NCI-H748 (cell line): Measurements from ENCODE around the gene PROM2.
"Not testable (repeated sequence)": the region's sequence is repeated elsewhere in the genome, so short reads cannot be mapped to it uniquely, and the experiment has no call there.

Experiments used
- DNase-seq: peaks from one replicate; lab custom pipeline; 2025; ENCODE audit not compliant: unreplicated experiment; lab: John Stamatoyannopoulos, UW

Gene PROM2

DNA sequence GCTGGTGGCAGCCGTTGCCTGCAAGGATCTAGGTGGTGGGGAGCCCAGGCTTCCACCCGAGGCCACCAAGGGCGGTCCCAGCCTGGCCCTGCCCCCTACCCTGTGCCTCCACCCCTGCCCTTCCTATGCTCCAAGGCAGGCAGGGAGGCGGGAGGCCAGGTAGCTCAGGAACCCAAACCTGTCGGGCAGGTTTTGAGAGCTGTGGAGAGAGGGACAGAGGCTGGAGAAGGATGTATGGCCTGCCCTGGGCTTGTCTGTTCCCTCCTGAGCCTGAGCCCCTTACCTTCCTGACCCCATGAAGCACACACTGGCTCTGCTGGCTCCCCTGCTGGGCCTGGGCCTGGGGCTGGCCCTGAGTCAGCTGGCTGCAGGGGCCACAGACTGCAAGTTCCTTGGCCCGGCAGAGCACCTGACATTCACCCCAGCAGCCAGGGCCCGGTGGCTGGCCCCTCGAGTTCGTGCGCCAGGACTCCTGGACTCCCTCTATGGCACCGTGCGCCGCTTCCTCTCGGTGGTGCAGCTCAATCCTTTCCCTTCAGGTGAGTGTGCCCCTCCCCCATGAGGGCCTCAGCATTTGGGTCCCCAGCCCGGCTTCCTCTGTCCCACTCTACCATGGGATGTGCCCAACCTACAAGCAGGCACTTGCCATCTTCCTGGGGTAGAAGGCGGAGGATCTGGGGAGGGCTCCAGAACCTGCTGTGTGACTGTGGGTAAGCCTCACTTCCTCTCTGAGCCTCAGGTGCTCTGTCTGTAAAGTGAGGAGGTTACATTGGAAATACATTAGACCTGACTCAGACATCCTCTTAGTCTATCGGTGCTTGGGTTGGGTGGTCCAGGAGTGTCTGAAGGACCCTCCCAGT is at the start of gene PROM2:
Gene PROM2 (plus strand): TSS at position 159 of the 860 bp plus-strand sequence. CDS start 137 bp downstream, at position 296.
- peak; percentile 39 for DNase-seq

- DNase-seq = no peak
Observed at GRCh38 chr2:95225658-95226057, 48.6 kb upstream of the PROM2 start.

- DNase-seq = peak; percentile 65
Observed at GRCh38 chr2:95231723-95232122, 42.5 kb upstream of the PROM2 start.

DNA sequence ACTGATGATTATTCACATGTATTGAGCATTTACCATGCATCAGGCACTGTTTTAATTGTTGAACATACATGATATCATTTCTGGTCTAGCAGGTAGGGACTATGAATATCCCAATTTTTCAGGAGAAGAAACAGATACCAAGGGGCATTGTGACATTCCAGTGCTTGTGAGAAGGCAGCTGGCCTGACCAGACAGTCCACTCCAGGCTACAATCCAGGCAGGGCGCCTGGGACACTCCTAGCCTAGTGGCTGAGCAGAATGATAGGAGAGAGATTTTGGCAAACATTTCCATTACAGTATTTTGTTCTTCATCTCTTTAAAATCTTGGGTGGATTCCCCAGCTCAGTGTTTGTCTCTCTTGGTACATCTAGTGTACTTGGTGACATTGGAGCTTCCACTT is 42.0 kb upstream of the PROM2 start:
- DNase-seq = no peak

DNA sequence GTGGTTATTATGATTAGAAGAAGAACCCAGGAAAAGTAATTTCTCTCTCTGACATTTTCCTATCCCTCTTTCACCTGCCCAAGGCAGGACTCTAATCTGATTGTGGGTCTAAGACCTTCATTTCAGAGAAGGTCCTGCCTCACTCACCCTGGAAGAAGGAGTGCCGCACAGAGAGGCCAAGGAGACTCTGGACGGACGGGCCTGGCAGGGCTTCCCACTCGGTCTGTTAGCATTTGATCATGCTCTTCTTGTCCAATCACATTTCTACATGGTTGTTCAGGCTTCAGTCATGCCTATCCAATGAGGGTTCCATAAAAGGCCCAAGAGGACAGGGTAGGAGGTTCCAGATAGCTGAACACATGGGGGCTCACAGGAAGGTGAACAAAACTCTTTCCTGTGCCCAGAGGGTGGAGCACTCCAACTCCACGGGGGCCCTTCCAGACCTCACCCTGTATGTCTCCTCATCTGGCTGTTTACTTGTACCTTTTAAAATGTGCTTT is 39.9 kb upstream of the PROM2 start:
- no peak for DNase-seq

GRCh38 chr2:95234816-95235215 is 39.4 kb upstream of the PROM2 start:
- DNase-seq = no peak

- no peak for DNase-seq
Observed at GRCh38 chr2:95238131-95238530, 36.1 kb upstream of the PROM2 start.

GRCh38 chr2:95240091-95240490 is 34.2 kb upstream of the PROM2 start:
- DNase-seq = no peak

- no peak for DNase-seq
Observed at GRCh38 chr2:95240556-95240955, 33.7 kb upstream of the PROM2 start.

DNA sequence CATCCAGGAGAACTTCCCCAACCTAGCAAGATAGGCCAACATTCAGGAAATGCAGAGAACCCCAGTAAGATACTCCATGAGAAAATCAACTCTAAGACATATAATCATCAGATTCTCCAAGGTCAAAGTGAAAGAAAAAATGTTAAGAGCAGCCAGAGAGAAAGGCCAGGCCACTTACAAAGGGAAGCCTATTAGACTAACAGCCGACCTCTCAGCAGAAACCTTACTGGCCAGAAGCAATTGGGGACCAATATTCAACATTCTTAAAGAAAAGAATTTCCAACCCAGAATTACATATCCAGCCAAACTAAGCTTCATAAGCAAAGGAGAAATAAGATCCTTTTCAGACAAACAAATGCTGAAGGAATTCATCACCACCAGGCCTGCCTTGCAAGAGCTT is 32.2 kb upstream of the PROM2 start:
- not testable (repeated sequence) for DNase-seq

GRCh38 chr2:95258271-95258670 is 16.0 kb upstream of the PROM2 start:
- DNase-seq = no peak

GRCh38 chr2:95260028-95261023 is 13.9 kb upstream of the PROM2 start:
- peak; percentile 1 for DNase-seq

DNA sequence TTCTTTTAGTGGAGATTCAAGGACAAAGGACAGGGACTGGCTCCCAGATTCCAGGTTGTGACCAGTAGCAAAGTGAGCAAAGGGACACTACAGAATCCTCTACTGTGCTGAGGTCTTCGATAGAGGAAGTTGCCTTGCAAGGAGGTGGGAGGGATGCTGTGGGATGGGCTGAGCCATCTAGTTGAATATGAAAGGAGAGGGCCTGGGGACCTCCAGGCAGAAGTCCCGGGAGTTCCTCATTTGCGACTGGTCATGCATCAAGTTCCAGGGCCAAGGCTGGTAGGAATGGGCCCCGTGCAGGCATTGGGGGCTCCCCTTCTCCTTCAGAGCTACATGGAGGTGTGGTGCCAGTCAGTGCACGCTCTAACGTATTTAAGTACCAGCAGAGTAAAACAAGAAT is 12.6 kb upstream of the PROM2 start:
- DNase-seq = no peak

DNA sequence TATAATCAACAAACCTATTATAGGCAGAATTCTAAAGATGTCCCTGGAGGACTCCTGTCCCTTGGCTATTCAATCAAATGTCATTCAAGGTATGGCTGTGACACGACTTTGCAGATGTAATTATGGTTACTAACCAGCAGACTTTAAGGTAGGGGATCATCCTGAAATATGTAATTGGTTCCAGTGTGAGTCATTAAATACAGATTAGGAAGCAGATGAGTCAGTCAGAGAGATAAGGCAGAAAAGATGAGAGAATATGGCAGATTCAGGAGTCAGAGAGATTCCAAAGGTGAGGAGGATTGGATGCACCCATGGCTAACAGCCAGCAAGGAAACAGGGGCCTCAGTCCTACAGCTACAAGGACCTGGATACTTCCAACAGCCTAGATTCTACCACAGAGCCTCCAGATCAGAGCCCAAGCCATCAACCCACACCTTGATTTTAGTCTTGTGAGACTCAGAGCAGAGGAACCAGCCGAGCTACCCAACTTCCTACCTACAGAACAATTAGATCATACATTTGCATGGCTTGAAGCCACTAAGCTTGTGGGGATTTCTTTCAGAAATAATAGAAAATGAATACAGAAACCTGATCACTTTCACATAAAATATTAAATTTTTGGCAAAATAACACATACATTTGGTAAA is 11.2 kb upstream of the PROM2 start:
- no peak for DNase-seq

- no peak for DNase-seq
Observed at GRCh38 chr2:95264624-95265023, 9.6 kb upstream of the PROM2 start.

DNA sequence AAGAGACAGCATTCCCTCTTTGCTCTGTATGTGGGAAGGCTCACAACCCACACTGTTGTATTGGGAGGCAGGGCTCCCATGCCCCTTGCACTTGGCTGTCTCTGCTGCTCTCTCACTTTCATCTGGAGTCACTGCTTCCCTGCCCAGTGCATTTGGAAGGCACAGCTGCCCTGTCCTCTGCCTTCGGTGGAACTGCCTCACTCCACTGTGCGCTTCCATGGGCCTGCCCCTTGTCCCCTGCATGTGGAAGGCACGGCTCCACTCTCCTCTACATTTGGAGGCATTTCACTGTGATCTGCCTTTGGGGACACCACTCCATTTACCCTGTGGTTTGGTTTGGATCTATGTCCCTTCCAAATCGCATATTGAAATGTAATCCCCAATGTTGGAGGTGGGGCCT is 9.1 kb upstream of the PROM2 start:
- no peak for DNase-seq

- no peak for DNase-seq
Observed at GRCh38 chr2:95266781-95267430, 7.3 kb upstream of the PROM2 start.

- no peak for DNase-seq
Observed at GRCh38 chr2:95267458-95268210, 6.6 kb upstream of the PROM2 start.

DNA sequence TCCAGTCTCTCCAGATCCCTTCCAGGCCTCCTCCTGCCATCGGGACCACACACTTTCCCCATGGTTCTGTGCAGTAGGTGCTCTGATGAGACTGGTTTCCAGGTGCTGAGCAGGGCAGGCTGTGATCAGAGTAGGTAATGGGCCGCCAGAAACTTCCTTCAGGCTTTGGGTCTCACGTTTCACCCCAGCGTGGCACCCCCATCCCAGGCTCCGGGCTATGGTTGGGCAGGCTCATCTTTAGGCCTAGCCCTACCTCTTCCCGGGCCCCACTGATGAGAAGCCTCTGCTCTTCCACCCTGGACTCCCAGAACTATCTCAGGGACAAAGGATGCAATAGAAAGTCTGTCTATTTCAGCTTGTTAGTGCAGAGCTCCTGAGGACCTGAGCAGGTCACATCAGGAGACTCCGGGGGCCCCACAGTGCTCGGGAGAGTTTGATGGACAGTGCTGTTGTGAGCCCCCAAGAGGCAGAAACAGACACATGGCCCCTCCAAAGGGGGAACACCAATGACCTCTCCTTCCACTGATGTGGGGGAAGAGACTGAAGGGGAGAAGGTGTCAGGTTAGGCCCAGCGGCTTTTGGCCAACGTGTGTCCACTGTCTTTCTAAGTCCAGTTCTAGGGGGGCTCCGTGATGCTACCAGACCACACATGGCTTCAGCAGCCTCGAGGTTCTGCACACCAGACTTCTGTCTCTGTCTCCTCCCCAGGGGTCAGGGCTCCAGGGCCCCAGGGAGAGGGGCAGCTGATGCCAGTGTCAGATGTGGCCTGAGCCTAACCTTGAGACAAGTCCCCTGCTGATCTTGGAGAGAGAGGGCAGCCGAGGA is 5.8 kb upstream of the PROM2 start:
- no peak for DNase-seq
